Activated naive CD4-positive, alpha-beta T cell treated with anti-CD3 and anti-CD28 coated beads, Interleukin-2, amount 50 U/mL, for 16 hours (primary cell): ENCODE results near the gene ZKSCAN8.
A peak's percentile ranks its signal among the peaks of the same experiment; 100 is the strongest.
"Not testable (repeated sequence)": the region's sequence is repeated elsewhere in the genome, so short reads cannot be mapped to it uniquely, and the experiment has no call there.

ENCODE experiments used
- DNase-seq: peaks from one replicate; pipeline ENCODE4 v3.0.0-alpha.2; 2020

Gene ZKSCAN8

DNA sequence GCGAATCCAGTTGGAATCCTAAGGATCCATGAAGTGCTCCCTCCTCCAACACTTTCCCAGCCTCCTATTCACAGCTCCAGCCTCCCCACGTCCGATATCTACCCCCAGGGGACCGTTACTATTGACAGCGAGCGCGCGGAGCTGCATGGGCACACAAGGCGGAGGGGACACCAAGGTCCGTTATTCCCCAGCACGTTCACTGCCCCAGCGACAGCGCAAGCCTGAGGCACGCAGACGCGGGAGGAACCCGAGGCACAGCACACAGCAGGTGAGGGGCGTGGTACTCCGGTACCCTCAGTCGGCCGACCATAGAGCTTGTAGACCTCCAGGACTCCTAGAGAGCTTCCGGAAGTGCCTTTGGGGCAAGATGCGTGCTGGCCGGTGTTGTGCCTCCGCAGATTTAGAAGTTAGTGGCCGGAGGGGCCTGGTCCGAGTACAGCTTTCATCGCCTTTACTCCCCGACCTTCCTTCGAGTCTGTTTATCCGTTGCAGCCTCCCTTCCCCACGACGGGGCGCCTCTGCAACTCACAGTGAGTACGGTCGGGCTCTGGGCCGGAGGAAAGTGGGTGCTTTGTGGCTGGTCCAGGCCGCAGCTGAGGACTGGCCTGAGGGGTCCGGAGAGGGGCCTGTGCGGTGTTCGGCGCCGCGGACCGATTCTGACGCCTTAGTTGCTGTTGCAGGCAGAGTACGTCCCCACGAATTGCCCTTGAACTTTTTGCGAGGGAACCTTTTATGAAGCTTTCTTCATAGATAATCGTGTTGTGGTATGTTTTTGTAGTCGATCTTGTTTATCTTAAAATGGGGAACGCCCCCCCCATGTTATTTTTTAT is at the start of gene ZKSCAN8:
Gene ZKSCAN8 (plus strand): TSS at position 384 of the 830 bp plus-strand sequence. CDS start 6,525 bp downstream, outside the sequence.
- peak; percentile 77 for DNase-seq

DNA sequence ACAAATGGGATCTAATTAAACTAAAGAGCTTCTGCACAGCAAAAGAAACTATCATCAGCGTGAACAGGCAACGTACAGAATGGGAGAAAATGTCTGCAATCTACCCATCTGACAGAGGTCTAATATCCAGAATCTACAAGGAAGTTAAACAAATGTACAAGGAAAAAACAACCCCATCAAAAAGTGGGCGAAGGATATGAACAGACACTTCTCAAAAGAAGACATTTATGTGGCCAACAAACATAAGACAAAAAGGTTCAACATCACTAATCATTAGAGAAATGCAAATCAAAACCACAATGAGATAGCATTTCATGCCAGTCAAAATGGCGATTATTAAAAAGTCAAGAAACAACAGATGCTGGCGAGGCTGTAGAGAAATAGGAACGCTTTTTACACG is 39.5 kb upstream of the ZKSCAN8 start:
- DNase-seq, result not testable (repeated sequence)

DNA sequence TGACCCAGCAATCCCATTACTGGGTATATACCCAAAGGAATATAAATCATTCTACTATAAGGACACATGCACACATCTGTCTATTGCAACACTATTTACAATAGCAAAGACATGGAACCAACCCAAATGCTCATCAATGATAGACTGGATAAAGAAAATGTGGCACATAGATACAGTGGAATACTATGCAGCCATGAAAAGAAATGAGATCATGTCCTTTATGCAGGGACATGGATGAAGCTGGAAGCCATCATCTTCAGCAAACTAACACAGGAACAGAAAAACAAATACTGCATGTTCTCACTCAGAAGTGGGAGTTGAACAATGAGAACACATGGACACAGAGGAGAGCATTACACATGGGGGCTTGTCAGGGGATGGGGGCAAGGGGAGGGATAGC is 39.0 kb upstream of the ZKSCAN8 start:
- not testable (repeated sequence) for DNase-seq

DNA sequence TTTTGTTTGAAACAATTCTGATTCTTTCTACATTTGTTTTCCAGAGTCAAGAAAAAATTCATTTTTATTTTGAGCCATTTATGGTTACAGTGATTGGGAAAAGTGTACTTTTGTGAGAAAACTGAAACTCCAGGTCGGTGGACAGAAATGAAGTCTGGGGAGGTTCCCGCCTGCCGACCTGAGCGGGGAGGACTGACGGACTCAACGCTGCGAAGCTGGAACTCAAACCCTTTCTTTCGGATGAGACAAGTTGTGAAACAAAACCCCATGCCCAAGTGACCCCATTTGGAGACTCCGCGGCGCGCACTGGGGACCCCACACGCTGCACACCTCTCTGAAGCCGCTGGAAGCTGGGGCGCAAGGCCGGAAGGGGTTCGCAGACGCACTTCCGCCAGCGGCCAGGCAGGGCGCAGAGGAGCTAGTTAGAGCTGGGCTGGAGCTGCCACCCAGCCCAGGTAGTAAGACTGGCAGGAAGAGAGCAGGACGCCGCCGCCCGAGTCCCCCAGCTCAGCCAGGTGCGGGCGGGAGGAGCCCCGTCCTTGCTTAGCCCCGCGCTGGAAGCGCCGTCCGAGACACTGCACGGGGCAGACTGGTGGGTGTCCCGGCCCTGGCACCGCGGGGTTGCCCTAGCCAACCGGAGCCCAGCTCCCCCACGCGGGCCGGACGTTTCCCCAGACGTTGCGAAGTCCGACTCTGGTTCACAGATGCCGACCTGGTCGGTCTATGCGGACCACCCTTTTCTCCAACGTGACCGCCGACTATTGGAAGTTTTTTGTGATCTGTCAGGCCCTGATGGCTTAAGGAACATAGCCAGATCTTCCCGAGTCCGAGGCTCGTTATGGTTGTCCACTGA is 37.1 kb upstream of the ZKSCAN8 start:
- DNase-seq, result peak; percentile 85

DNA sequence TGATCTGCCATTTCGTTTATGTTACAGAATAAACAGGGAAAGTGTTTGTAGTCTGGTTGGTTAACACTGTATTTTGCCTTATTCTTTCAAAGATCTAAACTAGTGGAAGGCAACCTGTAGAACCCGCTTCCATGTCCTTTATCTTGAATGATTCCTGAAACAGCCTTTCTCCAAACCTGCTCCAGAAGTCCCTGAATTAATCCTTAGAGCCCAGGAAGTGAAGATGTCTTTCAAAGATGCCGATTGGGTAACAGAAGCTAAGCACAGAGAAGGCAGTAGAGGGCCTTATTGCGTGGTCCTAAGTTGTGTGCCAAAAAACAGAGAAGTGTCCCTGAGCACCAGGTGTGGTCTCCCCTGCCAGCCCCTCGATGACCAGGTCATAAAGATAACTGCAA is 36.4 kb upstream of the ZKSCAN8 start:
- DNase-seq, result no peak

DNA sequence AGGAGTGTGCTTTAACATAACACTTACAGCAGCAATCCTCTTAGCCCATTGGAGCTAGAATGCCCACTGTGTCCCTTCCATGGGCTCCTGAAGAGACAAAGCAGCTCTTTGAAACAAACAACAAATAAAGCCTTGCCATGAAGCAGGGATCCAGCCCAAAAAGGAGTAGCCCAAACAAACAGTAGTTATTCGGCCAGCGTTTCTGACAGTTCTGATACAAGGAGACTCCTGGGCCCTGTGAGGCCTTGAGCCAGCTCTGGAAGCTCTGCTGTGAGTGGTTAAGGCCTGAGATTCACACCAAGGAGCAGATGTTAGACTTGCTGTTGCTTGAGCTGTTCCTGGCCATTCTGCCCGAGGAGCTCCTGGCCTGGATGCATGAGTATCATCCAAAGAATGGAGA is 34.2 kb upstream of the ZKSCAN8 start:
- no peak for DNase-seq

DNA sequence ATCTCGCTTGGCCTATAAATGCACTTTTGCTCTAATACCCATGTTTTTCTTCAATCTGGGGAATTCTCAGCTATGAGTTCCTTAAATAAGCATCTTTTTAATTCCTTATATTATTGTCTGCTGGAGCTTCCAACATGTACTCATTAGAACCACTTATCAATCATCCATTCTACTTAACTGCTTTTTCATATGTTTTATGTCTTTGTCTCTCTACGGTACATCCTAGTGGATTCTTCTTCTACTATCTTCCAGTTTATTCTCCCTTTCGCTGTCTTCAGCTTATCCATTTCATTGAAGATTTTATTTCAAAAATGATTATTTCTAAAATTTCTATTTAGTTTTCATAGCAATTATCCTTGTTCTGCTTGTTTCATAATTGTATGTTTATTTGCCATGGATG is 29.7 kb upstream of the ZKSCAN8 start:
- no peak for DNase-seq

DNA sequence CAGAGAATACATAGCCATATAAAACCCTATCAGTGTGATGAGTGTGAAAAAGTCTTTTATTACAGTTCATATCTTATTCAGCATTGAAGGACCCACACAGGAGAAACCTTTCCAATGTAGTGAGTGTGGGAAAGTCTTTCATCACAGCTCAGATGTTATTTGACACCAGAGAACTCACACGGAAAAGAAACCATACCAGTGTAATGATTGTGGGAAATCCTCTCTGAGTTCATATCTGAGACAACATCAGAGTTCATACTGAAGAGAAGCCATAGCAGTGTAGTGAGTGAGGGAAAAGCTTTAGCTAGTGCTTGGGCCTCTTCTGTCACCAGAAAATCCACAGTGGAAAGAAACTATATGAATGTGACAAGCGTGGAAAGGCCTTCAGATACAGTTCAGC is 25.9 kb upstream of the ZKSCAN8 start:
- no peak for DNase-seq

DNA sequence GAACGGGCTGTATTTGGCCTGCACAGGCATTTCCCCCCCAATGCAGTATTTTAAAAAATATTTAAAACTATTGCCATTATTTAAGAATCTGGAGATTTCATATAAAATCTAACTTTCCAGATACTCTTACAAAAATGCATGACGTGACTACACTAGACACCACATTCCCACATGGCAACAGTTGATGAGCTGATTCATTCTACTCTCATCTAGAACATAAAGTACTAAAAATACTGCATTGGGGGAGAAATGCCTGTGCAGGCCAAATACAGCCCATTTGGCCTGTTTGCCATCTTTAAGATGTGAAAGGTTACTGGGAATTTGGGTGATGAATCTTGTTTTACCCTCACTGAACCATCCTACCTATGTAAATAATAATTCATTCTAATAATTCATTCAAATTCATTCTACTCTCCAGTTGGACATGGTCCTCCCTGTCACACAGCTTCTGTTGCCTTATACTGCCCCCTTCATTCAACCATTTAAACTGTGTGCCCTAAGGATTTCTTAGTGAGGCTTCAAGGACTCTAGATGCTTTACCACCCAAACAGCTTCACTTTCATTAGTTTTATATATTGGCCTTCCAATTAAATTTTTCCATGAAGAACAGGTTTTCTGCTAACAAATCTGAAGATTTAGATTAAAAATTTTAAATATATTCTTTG is 24.2 kb upstream of the ZKSCAN8 start:
- no peak for DNase-seq

DNA sequence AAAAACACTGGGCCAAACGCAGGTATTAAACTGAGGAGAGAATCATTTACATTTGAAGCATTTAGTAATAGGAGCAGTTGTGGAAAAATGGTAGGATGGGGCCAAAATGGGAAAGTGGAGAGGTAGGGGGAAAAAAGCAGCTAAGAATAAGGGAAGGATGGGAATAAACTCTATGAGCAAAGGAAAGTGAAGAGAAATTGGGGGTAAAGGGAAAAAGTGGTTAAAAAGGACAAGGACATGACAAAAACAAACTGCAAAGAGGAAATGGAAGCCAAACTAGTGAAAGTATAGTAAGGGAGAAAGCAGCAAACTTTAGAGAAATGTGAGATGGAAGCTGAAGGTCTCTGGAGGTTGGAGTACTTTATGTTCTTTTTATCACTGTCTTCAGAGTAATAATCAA is 23.5 kb upstream of the ZKSCAN8 start:
- no peak for DNase-seq

DNA sequence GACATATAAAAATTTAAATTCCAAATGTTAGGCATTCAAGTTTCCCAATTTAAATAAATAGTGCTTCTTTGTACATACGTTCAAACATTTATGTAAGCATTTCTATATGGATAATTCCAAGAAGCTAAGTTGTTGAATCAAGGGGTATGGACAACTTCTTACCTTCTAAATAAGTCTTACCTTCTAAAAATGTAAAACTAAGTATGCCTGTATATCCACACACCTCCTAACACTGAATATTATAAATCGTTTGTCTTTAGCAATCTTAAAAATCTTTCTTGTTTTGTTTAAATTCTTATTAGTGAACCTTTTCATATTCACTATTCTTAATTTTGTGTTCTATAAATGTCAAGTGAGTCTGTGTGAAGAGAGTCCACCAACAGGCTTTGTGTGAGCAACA is 19.8 kb upstream of the ZKSCAN8 start:
- no peak for DNase-seq

DNA sequence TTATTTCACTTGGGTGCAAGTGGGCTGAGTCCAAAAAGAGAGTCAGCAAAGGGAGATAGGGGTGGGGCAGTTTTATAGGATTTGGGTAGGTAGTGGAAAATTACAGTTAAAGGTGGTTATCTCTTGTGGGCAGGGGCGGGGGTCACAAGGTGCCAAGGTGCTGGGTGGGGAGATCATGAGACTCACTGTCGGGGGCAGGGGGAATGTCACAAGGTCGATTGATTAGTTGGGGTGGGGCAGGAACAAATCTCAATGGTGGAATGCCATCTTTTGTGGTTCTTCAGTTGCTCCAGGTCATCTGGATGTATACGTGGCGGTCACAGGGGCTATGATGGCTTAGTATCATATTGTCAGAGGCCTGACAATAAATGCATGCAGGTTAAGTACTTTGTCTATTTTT is 19.4 kb upstream of the ZKSCAN8 start:
- DNase-seq, result not testable (repeated sequence)

DNA sequence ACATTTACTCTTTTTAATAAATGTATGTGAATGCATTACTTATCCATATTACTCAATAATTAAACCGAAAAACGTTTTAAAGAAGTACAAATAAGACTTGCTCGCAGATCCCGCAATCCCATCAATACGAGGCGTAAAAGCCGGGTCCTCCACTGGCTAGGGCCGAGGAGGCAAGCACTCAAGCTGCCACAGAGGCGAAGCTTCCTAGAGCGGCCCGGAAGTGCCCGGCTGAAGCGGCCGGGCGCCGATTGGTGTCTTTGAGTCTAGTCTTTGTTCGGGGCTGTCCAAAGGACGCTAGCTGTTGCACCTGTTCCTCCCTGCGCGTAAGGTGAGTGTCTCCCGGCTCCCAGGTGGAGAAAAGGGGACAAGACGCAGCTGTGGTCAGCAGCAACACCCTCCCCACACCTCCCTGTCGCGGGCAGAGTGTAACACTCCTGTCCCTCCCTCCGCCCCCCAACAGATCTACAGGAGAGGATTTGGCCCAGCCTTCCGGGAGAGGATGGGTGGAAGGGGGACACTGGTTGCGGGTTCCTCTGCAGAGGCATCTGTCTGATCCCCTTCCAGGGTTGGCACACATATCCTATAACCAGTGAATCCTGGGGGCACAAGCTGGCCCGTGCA is 17.2 kb upstream of the ZKSCAN8 start, which contains the start of gene ZSCAN16:
Gene ZSCAN16 (plus strand): TSS at position 260 of the 621 bp plus-strand sequence. CDS start 835 bp downstream, outside the sequence.
- DNase-seq, result peak; percentile 76

DNA sequence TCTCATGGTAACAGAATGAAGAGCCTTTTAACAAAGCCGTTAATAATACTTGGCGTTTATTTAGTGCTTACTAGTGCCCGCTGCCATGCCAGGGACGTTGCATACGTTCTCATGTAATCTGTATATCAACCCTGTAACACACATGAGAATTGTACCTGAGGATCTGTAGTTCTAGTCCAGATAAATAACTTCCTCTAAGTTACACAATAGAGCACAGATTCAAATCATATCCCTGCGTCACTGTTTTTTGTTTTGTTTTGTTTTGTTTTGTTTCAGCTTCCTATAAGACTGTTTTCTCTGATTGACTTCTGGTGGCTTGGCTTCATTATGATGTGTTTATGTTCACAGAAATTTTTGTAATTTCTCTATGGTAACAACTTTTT is 16.7 kb upstream of the ZKSCAN8 start:
- no peak for DNase-seq

DNA sequence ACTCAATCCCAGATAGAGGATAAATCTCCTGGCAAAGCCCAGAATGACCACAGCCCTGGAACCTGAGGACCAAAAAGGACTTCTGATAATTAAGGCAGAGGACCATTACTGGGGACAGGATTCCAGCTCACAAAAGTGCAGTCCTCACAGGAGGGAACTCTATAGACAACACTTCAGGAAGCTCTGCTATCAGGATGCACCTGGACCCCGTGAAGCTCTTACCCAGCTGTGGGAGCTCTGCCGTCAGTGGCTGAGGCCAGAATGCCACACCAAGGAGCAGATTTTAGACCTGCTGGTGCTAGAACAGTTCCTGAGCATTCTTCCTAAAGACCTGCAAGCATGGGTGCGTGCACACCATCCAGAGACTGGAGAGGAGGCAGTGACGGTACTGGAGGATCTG is 16.3 kb upstream of the ZKSCAN8 start:
- no peak for DNase-seq

DNA sequence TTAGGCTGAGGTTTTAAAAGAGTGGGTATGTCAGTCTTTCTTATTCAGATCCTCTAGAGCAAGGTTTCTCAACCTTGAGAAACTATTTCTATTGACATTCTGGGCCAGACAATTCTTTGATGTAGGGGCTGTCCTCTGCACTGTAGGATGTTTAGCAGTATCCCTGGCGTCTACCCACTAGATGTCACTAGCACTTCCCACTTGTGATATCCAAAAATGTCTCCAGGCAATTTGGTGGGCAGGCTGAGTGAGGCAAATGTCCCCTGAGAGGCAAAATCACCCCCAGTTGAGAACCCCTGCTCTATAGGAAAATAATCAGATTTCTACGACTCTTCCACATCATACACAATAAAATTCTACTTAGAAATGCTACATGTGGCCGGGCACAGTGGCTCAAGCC is 7.7 kb upstream of the ZKSCAN8 start:
- no peak for DNase-seq

DNA sequence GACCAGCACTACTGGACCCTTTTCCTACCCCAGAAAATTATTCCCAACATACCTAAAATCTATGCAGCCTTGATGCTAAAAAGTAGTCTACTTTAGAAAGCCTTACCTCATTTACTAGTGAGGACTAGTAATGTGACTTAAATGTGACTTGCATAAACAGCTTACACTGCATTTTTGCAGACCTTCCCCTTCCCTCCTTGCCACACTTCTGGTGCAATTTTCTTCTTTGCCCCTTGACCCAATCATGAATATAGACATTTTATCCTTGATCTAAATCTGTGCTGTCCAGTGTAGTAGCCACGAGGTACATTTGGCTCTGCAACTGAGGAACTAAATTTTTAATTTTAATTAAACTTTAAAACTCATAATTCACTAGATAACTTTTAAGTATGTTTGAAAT is 7.0 kb upstream of the ZKSCAN8 start:
- no peak for DNase-seq

DNA sequence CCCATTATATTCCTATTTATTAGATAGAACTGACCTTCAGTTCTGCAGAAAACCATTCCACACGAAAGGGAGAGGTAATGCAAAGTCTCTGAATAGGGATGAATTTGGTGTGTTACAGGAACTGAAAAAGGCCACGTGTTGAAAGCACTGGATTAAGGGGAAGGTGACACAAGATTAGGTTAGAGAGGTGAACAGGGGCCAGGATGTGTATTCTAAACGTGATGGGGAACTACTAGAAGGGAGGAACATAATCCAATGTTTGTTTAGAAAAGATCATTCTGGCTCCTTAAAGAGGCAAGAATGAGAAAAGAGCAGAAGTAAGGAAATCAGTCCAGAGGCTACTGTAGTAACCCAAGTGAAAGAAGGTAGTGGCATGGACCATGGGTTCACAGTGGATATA is 6.3 kb upstream of the ZKSCAN8 start:
- DNase-seq, result no peak

DNA sequence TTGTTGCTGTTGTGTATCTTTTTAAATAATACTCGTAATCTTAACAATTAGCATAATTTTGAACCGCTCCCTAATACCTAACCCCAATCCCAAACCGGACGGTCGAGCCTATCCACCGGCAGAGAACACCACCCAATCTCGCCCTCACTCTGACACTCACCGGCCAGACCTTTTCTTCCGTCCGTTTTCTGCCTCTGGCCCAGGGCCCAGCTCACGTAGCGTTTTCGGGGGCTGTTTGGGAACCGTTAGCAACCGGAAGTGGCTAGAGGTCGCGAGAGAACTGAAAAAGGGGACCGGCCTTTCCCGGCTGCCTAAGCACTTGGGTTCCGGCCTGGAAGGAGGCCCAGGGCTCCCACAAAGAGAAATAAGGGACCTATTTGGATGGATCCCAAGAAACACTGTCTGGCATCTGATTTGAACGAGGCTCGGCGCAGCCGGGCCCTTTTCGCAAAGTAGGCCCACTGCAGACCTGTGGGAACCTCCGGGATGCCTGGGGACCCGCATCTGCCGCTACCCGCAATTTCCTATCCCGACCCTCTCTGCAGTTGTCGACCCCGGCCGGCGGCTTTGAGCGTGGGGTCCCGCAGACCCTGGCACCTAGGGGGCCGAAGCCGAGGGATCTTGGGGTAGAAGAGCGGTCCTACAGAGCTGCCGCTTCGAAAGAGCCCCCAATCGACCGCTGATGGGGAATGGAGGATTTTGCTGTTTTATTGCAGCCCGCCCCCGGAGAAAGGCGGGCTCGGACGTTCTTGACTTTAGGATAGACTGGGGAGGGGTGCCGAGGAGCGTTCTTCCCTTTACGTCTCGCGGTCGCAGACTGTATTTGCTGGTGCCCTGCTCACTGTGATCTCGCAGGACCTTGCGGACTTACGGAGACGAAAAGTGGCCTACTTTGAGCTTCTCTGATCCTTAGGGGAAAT is 4.8 kb upstream of the ZKSCAN8 start:
- DNase-seq, result peak; percentile 76

DNA sequence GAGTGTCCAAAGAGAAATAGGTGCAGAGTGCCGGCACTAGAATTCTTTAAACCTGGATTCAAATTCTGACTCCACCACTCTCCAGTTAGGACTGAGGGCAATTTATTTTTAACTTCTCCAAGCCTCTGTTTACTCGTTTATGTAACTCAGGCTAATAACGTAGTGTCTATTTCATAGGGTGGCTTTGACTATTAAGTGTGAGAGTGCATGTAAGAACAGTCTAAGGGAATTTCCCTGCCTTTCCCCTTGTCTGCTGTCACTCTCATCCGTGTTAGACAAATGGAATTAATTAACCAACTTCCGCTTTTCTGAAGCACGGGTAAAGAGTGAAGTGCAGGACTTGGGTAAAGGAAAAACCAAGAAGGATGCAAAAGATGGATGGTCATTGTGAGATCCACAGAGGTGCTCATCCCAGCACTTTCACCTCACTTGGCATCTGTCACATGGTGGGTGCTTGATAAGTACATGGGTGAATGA is 4.1 kb upstream of the ZKSCAN8 start:
- peak; percentile 34 for DNase-seq

DNA sequence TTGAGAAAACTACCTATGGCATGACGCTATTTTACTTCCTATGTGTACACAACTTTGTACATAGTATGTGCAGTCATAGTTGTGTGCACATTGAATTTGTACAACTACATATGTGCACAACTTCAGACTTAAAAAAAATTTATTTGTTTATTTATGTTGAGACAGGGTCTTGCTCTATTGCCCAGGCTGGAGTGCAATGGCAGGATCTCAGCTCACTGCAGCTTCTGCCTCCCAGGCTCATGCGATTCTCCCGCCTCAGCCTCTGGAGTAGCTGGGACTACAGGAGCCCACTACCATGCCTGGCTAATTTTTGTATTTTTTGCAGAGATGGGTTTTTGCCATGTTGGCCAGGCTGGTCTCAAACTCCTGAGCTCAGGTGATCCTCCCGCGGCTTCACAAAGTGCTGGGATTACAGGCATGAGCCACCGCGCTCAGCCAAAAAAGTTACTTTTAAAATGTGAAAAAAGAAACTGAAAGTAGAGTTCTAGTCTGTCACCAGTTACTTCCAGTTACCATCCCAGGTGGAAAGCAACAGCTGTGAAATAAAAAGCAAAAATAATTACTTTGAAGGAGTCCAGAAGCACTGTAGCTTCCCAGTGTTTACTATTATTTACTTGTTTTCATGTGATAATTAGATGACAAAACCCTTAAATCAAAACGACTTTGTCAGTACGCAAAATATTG is 1.7 kb upstream of the ZKSCAN8 start:
- no peak for DNase-seq
